Epidermal melanocyte (primary cell): ENCODE measurements around the gene FOXL3.
"Not testable (repeated sequence)": the region's sequence is repeated elsewhere in the genome, so short reads cannot be mapped to it uniquely, and the experiment has no call there.

Source experiments
- DNase-seq: peaks from one replicate; pipeline ENCODE4 v3.0.0; 2011; ENCODE audit warnings: low spot score; ENCODE audit not compliant: insufficient read length

The FOXL3 gene

GRCh38 chr7:320297-320696 lies 30.3 kb downstream of the FOXL3 start:
- no peak for DNase-seq

GRCh38 chr7:322111-322671 lies 32.2 kb downstream of the FOXL3 start:
- peak; percentile 54 for DNase-seq

- no peak for DNase-seq
These were observed 32.7 kb downstream of the FOXL3 start for GRCh38 chr7:322708-323111.

- no peak for DNase-seq
These were observed 33.4 kb downstream of the FOXL3 start for GRCh38 chr7:323410-323809.

- no peak for DNase-seq
These were observed 34.0 kb downstream of the FOXL3 start for GRCh38 chr7:324011-324410.

- DNase-seq = no peak
These were observed 35.3 kb downstream of the FOXL3 start for GRCh38 chr7:325051-325798.

- DNase-seq = no peak
These were observed 35.8 kb downstream of the FOXL3 start for GRCh38 chr7:325811-326210.

- no peak for DNase-seq
These were observed 36.3 kb downstream of the FOXL3 start for GRCh38 chr7:326273-326672.

- no peak for DNase-seq
These were observed 36.9 kb downstream of the FOXL3 start for GRCh38 chr7:326809-327232.

- DNase-seq = no peak
These were observed 37.4 kb downstream of the FOXL3 start for GRCh38 chr7:327233-327931.

- no peak for DNase-seq
These were observed 38.2 kb downstream of the FOXL3 start for GRCh38 chr7:327991-328702.

- no peak for DNase-seq
These were observed 39.8 kb downstream of the FOXL3 start for GRCh38 chr7:329691-330281.

GRCh38 chr7:330511-331230 lies 40.7 kb downstream of the FOXL3 start:
- no peak for DNase-seq

GRCh38 chr7:332020-332517 lies 42.1 kb downstream of the FOXL3 start:
- DNase-seq = no peak

- DNase-seq = peak; percentile 55
These were observed 42.8 kb downstream of the FOXL3 start for GRCh38 chr7:332646-333392.

- DNase-seq = peak; percentile 43
These were observed 43.4 kb downstream of the FOXL3 start for GRCh38 chr7:333393-333764.

- no peak for DNase-seq
These were observed 44.8 kb downstream of the FOXL3 start for GRCh38 chr7:334618-335357.

GRCh38 chr7:335358-336148 lies 45.6 kb downstream of the FOXL3 start:
- no peak for DNase-seq

GRCh38 chr7:336149-336533 lies 46.2 kb downstream of the FOXL3 start:
- DNase-seq = not testable (repeated sequence)
